ENCODE results near the gene PTPRU. TPM values are rescaled to one million over a fixed set of nuclear protein-coding genes. Genes with fewer than 3 reads are reported as not detected.

Gene PTPRU
- total RNA-seq, 1 experiment from 2014 or later = 54.5 TPM

DNA sequence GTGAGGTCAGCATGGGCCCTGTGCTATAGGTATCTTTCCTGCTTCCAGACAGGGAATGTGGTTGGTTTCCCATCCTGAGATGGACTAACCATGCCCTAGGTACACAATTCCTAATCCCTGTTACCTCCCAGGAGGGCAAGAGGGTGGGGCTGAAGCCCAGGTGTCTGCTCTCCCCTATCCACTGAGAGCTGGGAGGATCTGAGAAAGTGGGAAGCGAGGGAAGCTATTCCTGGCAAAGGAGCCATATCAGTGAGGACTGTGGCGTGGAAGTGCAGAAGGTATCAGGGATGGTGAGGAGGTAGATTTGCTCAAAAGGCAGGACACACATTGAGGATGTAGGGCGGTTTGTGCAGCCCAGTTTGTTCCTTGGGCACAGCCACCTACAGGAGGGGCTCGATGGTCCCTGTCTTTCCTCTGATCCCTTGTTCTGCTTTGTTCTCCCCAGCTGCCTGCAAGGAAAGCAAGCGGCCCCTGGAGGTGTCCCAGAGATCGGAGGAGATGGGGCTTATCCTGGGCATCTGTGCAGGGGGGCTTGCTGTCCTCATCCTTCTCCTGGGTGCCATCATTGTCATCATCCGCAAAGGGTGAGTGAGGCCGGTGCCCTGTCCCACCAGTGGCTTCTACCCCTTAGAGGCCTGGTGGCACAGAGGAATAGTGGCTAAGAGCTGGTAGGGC lies 48.1 kb downstream of the PTPRU start:
- no peaks in the 10 kb centered on the region for H3K9me3 Mint-ChIP-seq (ENCODE audit: low read depth, unreplicated experiment)
- H3K4me3 Mint-ChIP-seq (ENCODE audit: low read depth, unreplicated experiment) = no peak overlapping the region
- BruUV-seq (replicated peaks) = no TSS peak
- no peaks in the 10 kb centered on the region for H3K27me3 Mint-ChIP-seq (ENCODE audit: unreplicated experiment)
- intact Hi-C loops (cut with micrococcal nuclease; ENCODE audit: unreplicated experiment) = no loop called here
- H3K4me1 Mint-ChIP-seq (ENCODE audit: low read depth, unreplicated experiment) = peaks cover 13% of the 10 kb centered on the region
- TF ChIP-seq, protein P1, sequence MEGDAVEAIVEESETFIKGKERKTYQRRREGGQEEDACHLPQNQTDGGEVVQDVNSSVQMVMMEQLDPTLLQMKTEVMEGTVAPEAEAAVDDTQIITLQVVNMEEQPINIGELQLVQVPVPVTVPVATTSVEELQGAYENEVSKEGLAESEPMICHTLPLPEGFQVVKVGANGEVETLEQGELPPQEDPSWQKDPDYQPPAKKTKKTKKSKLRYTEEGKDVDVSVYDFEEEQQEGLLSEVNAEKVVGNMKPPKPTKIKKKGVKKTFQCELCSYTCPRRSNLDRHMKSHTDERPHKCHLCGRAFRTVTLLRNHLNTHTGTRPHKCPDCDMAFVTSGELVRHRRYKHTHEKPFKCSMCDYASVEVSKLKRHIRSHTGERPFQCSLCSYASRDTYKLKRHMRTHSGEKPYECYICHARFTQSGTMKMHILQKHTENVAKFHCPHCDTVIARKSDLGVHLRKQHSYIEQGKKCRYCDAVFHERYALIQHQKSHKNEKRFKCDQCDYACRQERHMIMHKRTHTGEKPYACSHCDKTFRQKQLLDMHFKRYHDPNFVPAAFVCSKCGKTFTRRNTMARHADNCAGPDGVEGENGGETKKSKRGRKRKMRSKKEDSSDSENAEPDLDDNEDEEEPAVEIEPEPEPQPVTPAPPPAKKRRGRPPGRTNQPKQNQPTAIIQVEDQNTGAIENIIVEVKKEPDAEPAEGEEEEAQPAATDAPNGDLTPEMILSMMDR (IDR thresholded peaks at IDR 0.05; ENCODE audit: unreplicated experiment) = no peak
- CTCF ChIA-PET = no interaction called here
- H3K36me3 Mint-ChIP-seq (ENCODE audit: insufficient read depth, unreplicated experiment) = peaks cover 5% of the 10 kb centered on the region
- DNase-seq = no peak
- no peak overlapping the region for H3K27ac Mint-ChIP-seq (ENCODE audit: unreplicated experiment)

DNA sequence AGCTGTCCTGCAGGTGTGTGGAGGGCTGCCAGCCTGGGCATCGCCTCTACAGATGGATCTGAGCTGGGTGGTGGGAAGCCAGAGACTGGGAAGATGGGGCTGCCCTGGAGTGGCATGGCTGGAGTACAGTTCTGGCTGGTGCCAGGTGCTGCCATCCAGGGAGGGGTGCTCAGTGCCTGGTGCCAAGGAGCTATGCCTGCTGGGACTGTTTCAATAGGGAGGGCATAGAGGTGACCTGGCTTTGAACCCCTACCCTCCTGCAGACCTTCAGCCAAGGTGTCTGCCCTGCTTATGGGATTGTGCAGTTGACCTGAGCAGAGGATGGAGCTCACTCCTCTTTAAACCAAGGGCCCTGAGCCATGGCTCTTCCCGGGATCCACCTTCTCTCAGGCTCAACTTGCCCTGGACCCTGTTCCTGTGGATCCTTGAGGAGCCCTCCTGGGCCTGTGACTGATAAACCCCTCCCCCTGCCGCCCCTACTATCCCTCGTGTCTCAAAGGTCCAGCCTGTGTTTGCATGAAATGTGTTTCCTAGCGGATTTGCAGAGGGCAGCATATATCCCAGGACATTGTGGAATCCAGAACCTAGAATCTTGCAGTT lies 48.7 kb downstream of the PTPRU start:
- no peak overlapping the region for H3K4me3 Mint-ChIP-seq (ENCODE audit: low read depth, unreplicated experiment)

DNA sequence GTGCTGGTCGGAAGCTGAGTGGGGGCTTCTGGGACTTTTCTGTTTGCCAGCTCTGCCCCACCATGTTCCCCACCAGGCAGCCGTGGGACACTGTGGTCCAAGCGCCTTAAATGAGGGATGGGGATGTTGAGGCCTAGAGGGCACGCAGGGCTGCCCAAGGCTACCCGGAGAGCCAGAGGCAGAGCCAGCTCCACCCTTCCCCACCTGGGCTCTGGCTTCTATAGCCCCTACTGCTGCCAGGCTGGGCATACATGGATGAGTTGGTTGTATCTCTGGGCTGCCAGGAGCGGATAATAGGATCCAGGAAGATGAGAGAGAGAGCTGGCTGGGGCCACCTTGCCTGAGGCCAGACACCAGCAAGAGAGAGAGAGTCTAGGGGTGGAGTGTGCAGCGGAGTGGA lies 49.4 kb downstream of the PTPRU start:
- H3K36me3 Mint-ChIP-seq (ENCODE audit: insufficient read depth, unreplicated experiment) = no peaks in the 10 kb centered on the region
- no peak overlapping the region for H3K27ac Mint-ChIP-seq (ENCODE audit: unreplicated experiment)
- no peaks in the 10 kb centered on the region for H3K9me3 Mint-ChIP-seq (ENCODE audit: low read depth, unreplicated experiment)
- BruUV-seq (replicated peaks) = no TSS peak
- TF ChIP-seq, protein P1 (IDR thresholded peaks at IDR 0.05; ENCODE audit: unreplicated experiment) = no peak
- no peak for DNase-seq
- intact Hi-C loops (cut with micrococcal nuclease; ENCODE audit: unreplicated experiment) = no loop called here
- H3K4me1 Mint-ChIP-seq (ENCODE audit: low read depth, unreplicated experiment) = peaks cover 6% of the 10 kb centered on the region
- no peaks in the 10 kb centered on the region for H3K27me3 Mint-ChIP-seq (ENCODE audit: unreplicated experiment)
- CTCF ChIA-PET = no interaction called here
- no peak overlapping the region for H3K4me3 Mint-ChIP-seq (ENCODE audit: low read depth, unreplicated experiment)

More for the DNA sequence above, 48.7 kb downstream of the PTPRU start:
- no peak overlapping the region for H3K27ac Mint-ChIP-seq (ENCODE audit: unreplicated experiment)
- no peaks in the 10 kb centered on the region for H3K9me3 Mint-ChIP-seq (ENCODE audit: low read depth, unreplicated experiment)
- TF ChIP-seq, protein P1 (IDR thresholded peaks at IDR 0.05; ENCODE audit: unreplicated experiment) = no peak
- DNase-seq = no peak
- CTCF ChIA-PET = no interaction called here
- H3K36me3 Mint-ChIP-seq (ENCODE audit: insufficient read depth, unreplicated experiment) = peaks cover 5% of the 10 kb centered on the region
- BruUV-seq (replicated peaks) = no TSS peak
- peaks cover 13% of the 10 kb centered on the region for H3K4me1 Mint-ChIP-seq (ENCODE audit: low read depth, unreplicated experiment)
- intact Hi-C loops (cut with micrococcal nuclease; ENCODE audit: unreplicated experiment) = no loop called here
- no peaks in the 10 kb centered on the region for H3K27me3 Mint-ChIP-seq (ENCODE audit: unreplicated experiment)

DNA sequence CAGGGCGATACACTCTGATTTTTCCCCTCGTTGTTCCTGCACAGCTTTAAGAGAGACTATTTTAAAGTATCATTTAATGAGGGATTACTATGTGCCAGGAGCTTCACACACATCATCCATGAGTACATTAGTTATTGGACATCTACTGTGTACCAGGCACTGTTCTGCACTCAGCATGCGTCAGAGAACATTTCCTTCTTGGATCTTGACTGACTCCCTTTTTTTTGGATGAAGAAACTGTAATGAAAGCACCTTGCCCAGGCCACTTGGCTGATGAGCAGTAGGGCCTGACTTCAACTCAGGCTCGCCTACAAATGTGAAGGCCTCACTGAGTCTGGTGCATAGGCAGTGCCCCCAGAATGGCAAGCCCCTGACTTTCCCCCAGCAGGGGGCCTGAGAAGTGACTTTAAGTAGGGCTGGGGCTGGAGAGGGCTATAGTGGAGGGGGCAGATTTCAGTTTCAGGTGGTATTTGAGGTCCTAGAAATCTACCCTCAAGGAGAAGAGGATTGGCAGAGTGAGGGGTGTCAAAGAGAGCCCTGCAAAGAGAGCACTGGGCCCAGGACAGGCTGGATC lies 50.0 kb downstream of the PTPRU start:
- no peaks in the 10 kb centered on the region for H3K27me3 Mint-ChIP-seq (ENCODE audit: unreplicated experiment)
- intact Hi-C loops (cut with micrococcal nuclease; ENCODE audit: unreplicated experiment) = no loop called here
- no peak overlapping the region for H3K27ac Mint-ChIP-seq (ENCODE audit: unreplicated experiment)
- H3K4me3 Mint-ChIP-seq (ENCODE audit: low read depth, unreplicated experiment) = no peak overlapping the region
- peaks cover under 1% of the 10 kb centered on the region for H3K4me1 Mint-ChIP-seq (ENCODE audit: low read depth, unreplicated experiment)
- CTCF ChIA-PET = no interaction called here
- no peak for DNase-seq
- TF ChIP-seq, protein P1 (IDR thresholded peaks at IDR 0.05; ENCODE audit: unreplicated experiment) = no peak
- no TSS peak for BruUV-seq (replicated peaks)
- no peaks in the 10 kb centered on the region for H3K36me3 Mint-ChIP-seq (ENCODE audit: insufficient read depth, unreplicated experiment)
- no peaks in the 10 kb centered on the region for H3K9me3 Mint-ChIP-seq (ENCODE audit: low read depth, unreplicated experiment)
